H9 (cell line): ENCODE results near the gene LRIT3. TPM values are rescaled to one million over a fixed set of nuclear protein-coding genes. Genes with fewer than 3 reads are reported as not detected.
A peak's percentile ranks its signal among the peaks of the same experiment; 100 is the strongest.

Experiments used
- DNase-seq: peaks from one replicate; pipeline ENCODE4 v3.0.0-alpha.2; 2017
- H2AFZ ChIP-seq: one replicate; pipeline ENCODE4 v1.6.1; 2013; ENCODE audit warnings: mild to moderate bottlenecking, low read length, control low read depth, moderate library complexity
- H2AK5ac ChIP-seq: 2 replicates; pipeline ENCODE4 v1.6.1; 2013; ENCODE audit warnings: low read length, control low read depth, mixed read lengths; ENCODE audit not compliant: insufficient read length
- H2BK120ac ChIP-seq: one replicate; pipeline ENCODE4 v1.6.1; 2013; ENCODE audit warnings: low read depth, mild to moderate bottlenecking, low read length, control low read depth, inconsistent platforms; ENCODE audit not compliant: poor library complexity, severe bottlenecking
- H2BK12ac ChIP-seq: 2 replicates; pipeline ENCODE4 v1.6.1; 2013; ENCODE audit warnings: low read length, control low read depth, mixed read lengths, low read depth; ENCODE audit not compliant: insufficient read length
- H2BK15ac ChIP-seq: 2 replicates; pipeline ENCODE4 v1.6.1; 2013; ENCODE audit warnings: low read depth, low read length, control low read depth
- H2BK20ac ChIP-seq: one replicate; pipeline ENCODE4 v1.6.1; 2013; ENCODE audit warnings: low read depth, mild to moderate bottlenecking, low read length, control low read depth, inconsistent platforms; ENCODE audit not compliant: poor library complexity, severe bottlenecking
- H2BK5ac ChIP-seq: 2 replicates; pipeline ENCODE4 v1.6.1; 2013; ENCODE audit warnings: low read length, control low read depth, mixed read lengths; ENCODE audit not compliant: insufficient read length
- H3K14ac ChIP-seq: 2 replicates; pipeline ENCODE4 v1.6.1; 2013; ENCODE audit warnings: low read length, control low read depth; ENCODE audit not compliant: insufficient read depth
- H3K18ac ChIP-seq: 2 replicates; pipeline ENCODE4 v1.6.1; 2013; ENCODE audit warnings: low read depth, mild to moderate bottlenecking, mixed read lengths, low read length, control low read depth; ENCODE audit not compliant: insufficient read length
- H3K23ac ChIP-seq: 2 replicates; pipeline ENCODE4 v1.6.1; 2013; ENCODE audit warnings: low read length, control low read depth, mixed read lengths, low read depth; ENCODE audit not compliant: insufficient read length
- H3K23me2 ChIP-seq: 2 replicates; pipeline ENCODE4 v1.6.1; 2013; ENCODE audit warnings: low read depth, mild to moderate bottlenecking, mixed read lengths, low read length, control low read depth; ENCODE audit not compliant: insufficient read length, poor library complexity, severe bottlenecking
- H3K27ac ChIP-seq: 2 replicates; pipeline ENCODE4 v1.5.1; 2013; ENCODE audit warnings: low read length, control low read depth, mixed read lengths, low read depth; ENCODE audit not compliant: insufficient read length
- H3K27me3 ChIP-seq: 2 replicates; pipeline ENCODE4 v1.6.1; 2013; ENCODE audit warnings: low read length, control low read depth, inconsistent platforms; ENCODE audit not compliant: insufficient read depth
- H3K4ac ChIP-seq: 2 replicates; pipeline ENCODE4 v1.6.1; 2013; ENCODE audit warnings: low read depth, mild to moderate bottlenecking, control low read depth, inconsistent platforms, low read length, moderate library complexity
- H3K4me1 ChIP-seq: 2 replicates; pipeline ENCODE4 v1.6.1; 2013; ENCODE audit warnings: low read length, control low read depth, inconsistent platforms; ENCODE audit not compliant: insufficient read depth
- H3K4me2 ChIP-seq: 2 replicates; pipeline ENCODE4 v1.6.1; 2013; ENCODE audit warnings: low read length, control low read depth, mixed read lengths; ENCODE audit not compliant: insufficient read length, insufficient read depth
- H3K56ac ChIP-seq: 2 replicates; pipeline ENCODE4 v1.6.1; 2013; ENCODE audit warnings: low read depth, mild to moderate bottlenecking, mixed read lengths, low read length, control low read depth; ENCODE audit not compliant: insufficient read length
- H3K79me1 ChIP-seq: 2 replicates; pipeline ENCODE4 v1.6.1; 2013; ENCODE audit warnings: low read depth, mild to moderate bottlenecking, moderate library complexity, low read length, control low read depth, inconsistent platforms; ENCODE audit not compliant: insufficient read depth, poor library complexity, severe bottlenecking
- H3K79me2 ChIP-seq: 2 replicates; pipeline ENCODE4 v1.6.1; 2013; ENCODE audit warnings: low read length, control low read depth, inconsistent platforms; ENCODE audit not compliant: insufficient read depth
- H3K9ac ChIP-seq: 2 replicates; pipeline ENCODE4 v1.6.1; 2013; ENCODE audit warnings: low read length, control low read depth, mixed read lengths; ENCODE audit not compliant: insufficient read length; ENCODE audit errors: extremely low read depth
- H3K9me3 ChIP-seq: one replicate; pipeline ENCODE4 v1.6.1; 2013; ENCODE audit warnings: low read depth, low read length, inconsistent platforms; ENCODE audit not compliant: control insufficient read depth
- H3T11ph ChIP-seq: one replicate; pipeline ENCODE4 v1.6.1; 2013; ENCODE audit warnings: mild to moderate bottlenecking, low read length, control low read depth, inconsistent platforms
- H4K20me1 ChIP-seq: one replicate; pipeline ENCODE4 v1.6.1; 2013; ENCODE audit not compliant: control insufficient read depth, insufficient read length, insufficient read depth
- H4K5ac ChIP-seq: 2 replicates; pipeline ENCODE4 v1.6.1; 2013; ENCODE audit warnings: low read depth, mild to moderate bottlenecking, mixed read lengths, low read length, control low read depth; ENCODE audit not compliant: insufficient read length
- H4K8ac ChIP-seq: replicated peaks from 2 replicates; pipeline ENCODE4 v1.6.1; 2013; ENCODE audit warnings: low read length, control low read depth, mixed read lengths, low read depth; ENCODE audit not compliant: insufficient read length
- H4K91ac ChIP-seq: 2 replicates; pipeline ENCODE4 v1.6.1; 2013; ENCODE audit warnings: low read depth, mild to moderate bottlenecking, moderate library complexity, mixed read lengths, low read length, control low read depth; ENCODE audit not compliant: insufficient read length
- H3K27ac Mint-ChIP-seq, 3 experiments: 2 replicates in 2 of 3; 3 replicates in 1 of 3; pipeline ENCODE4 v1.8.0; 2020 to 2021; ENCODE audit warnings: mixed read lengths in 3 of 3, mild to moderate bottlenecking in 1 of 3, moderate library complexity in 1 of 3
- H3K27me3 Mint-ChIP-seq: 2 replicates; pipeline ENCODE4 v1.8.0; 2021; ENCODE audit warnings: low read depth, mild to moderate bottlenecking, moderate library complexity, mixed read lengths
- H3K36me3 Mint-ChIP-seq, 3 experiments: 2 replicates in 2 of 3; 3 replicates in 1 of 3; pipeline ENCODE4 v1.8.0; 2020 to 2021; ENCODE audit warnings: low read depth in 3 of 3, mixed read lengths in 3 of 3; ENCODE audit not compliant: insufficient read depth in 1 of 3
- H3K4me1 Mint-ChIP-seq, 2 experiments: 2 replicates each; pipeline ENCODE4 v1.8.0; 2020; ENCODE audit warnings: mixed read lengths in 2 of 2
- H3K4me3 Mint-ChIP-seq, 2 experiments: 2 replicates in 1 of 2; 3 replicates in 1 of 2; pipeline ENCODE4 v1.8.0; 2020 to 2021; ENCODE audit warnings: mild to moderate bottlenecking in 2 of 2, mixed read lengths in 2 of 2, moderate library complexity in 1 of 2
- H3K9me3 Mint-ChIP-seq, 2 experiments: 2 replicates in 1 of 2; 3 replicates in 1 of 2; pipeline ENCODE4 v1.8.0; 2020; ENCODE audit warnings: mild to moderate bottlenecking in 2 of 2, mixed read lengths in 2 of 2, moderate library complexity in 1 of 2
- WGBS: extraction: QIAGEN DNeasy Blood & Tissue Kit; methylation state at CpG from one replicate; pipeline ENCODE4 v1.1.7; 2013; ENCODE audit warnings: missing lambda C conversion rate, low lambda C conversion rate, mixed read lengths; ENCODE audit not compliant: insufficient read length; ENCODE audit errors: extremely low coverage; 5-methylcytosine and 5-hydroxymethylcytosine counted together
- total RNA-seq: library from RNA; stranded (reverse); gene quantifications from 2 replicates; pipeline ENCODE4 v1.2.1, GENCODE V29; 2021
- TF ChIP-seq, protein P1 (sequence below): fragments of 200-600 bp; sonication (generic); conservative IDR thresholded peaks from 3 replicates; pipeline ENCODE4 v1.8.0; 2021; ENCODE audit warnings: antibody characterized with exemption, mild to moderate bottlenecking

LRIT3 gene
- total RNA-seq, 1 experiment from 2014 or later: 0.07 TPM

DNA sequence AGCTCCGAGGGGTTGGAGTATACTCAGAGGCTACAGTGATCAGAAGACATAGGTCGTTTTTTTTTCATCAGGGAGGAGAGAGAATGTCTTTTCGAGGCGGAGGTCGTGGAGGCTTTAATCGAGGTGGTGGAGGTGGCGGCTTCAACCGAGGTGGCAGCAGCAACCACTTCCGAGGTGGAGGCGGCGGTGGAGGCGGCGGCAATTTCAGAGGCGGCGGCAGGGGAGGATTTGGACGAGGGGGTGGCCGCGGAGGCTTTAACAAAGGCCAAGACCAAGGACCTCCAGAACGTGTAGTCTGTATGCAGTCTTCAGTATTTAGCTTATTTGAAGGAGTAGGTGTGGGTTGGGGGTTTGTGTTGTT lies 31.8 kb upstream of the LRIT3 start:
- Histone ChIP-seq H2BK5ac (no peak overlapping the region), H2BK120ac (peak overlapping the region; percentile 71), H3K9me3 (no peaks in the 10 kb centered on the region), H3K23me2 (peaks cover 13% of the 10 kb centered on the region), H2AK5ac (no peak overlapping the region), H3K4me2 (peak overlapping the region; percentile 74), H3K23ac (no peak overlapping the region), H3K4me1 (no peaks in the 10 kb centered on the region), H3K56ac (no peak overlapping the region), H2BK15ac (no peak overlapping the region), H3K9ac (peak overlapping the region; percentile 82), H3K79me1 (peaks cover 6% of the 10 kb centered on the region), H2BK20ac (no peak overlapping the region), H2AFZ (no peak overlapping the region), H4K8ac (no peak overlapping the region), H3T11ph (no peak overlapping the region), H4K91ac (no peak overlapping the region), H4K20me1 (no peaks in the 10 kb centered on the region), H3K14ac (peak overlapping the region; percentile 79), H2BK12ac (no peak overlapping the region), H3K79me2 (peaks cover 18% of the 10 kb centered on the region; the same call in 1 of the 2 replicates), H3K27me3 (no peaks in the 10 kb centered on the region), H3K4ac (0 out of 2 replicates have a peak overlapping the region, but pooled peaks have one; percentile 52), H3K18ac (peak overlapping the region; percentile 87), H3K27ac (no peak overlapping the region), H4K5ac (no peak overlapping the region)
- H3K9me3 Mint-ChIP-seq: peaks cover 0 to 2% of the 10 kb centered on the region in 2 experiments; a peak in 2 of 5 replicates
- H3K4me1 Mint-ChIP-seq: peaks cover 15 to 24% of the 10 kb centered on the region in 2 experiments
- DNase-seq: no peak
- H3K27ac Mint-ChIP-seq: peak overlapping the region; percentile 98 to 99 (median 99)
- peak overlapping the region; percentile 95 to 99 for H3K4me3 Mint-ChIP-seq
- WGBS: no CpG with 5 or more reads among the region's 19 CpGs
- TF ChIP-seq, protein P1, sequence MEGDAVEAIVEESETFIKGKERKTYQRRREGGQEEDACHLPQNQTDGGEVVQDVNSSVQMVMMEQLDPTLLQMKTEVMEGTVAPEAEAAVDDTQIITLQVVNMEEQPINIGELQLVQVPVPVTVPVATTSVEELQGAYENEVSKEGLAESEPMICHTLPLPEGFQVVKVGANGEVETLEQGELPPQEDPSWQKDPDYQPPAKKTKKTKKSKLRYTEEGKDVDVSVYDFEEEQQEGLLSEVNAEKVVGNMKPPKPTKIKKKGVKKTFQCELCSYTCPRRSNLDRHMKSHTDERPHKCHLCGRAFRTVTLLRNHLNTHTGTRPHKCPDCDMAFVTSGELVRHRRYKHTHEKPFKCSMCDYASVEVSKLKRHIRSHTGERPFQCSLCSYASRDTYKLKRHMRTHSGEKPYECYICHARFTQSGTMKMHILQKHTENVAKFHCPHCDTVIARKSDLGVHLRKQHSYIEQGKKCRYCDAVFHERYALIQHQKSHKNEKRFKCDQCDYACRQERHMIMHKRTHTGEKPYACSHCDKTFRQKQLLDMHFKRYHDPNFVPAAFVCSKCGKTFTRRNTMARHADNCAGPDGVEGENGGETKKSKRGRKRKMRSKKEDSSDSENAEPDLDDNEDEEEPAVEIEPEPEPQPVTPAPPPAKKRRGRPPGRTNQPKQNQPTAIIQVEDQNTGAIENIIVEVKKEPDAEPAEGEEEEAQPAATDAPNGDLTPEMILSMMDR: no peak
- H3K36me3 Mint-ChIP-seq: peaks cover 29 to 49% (median 39%) of the 10 kb centered on the region in 3 experiments
- H3K27me3 Mint-ChIP-seq: no peaks in the 10 kb centered on the region
